ENCODE data around the gene LINC01488. TPM values are rescaled to one million over a fixed set of nuclear protein-coding genes. Genes with fewer than 3 reads are reported as not detected.

LINC01488 gene
- total RNA-seq (under 1 TPM in 1 of 4 donors, not detected in 3; 0.36 TPM), polyA plus RNA-seq (not detected)

DNA sequence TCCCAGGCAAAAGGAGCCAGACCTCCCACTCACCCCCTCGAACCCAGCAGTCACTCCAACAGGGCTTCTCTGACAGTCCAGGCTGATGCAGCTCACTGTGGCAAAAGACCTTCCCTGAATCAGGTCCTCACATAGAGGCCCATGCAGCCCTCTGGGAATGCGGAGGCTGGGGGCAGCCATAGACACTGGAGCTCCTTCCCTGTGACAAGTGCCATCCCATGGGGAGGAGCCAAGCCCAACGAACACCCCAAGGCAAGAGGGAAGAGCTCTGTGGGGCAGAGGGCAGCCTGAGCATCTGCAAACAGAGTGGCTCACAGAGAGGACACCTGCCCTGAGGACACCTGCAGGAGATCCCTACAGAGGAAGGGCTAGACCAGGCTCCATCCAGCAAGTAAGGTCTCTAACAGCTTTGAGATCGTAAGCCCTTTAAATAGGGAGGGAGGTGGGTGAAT is at the start of gene LINC01488:
LINC01488 (plus strand) TSS at position 271 of the 452 bp plus-strand sequence.
- H3K9me3 ChIP-seq, result no peaks in the 10 kb centered on the region
- H3K27me3 ChIP-seq, result no peaks in the 10 kb centered on the region
- intact Hi-C loops (cut with DNase I), result no loop called here
- no peak within 1 kb of the TSS for H3K4me3 ChIP-seq
- H3K27ac ChIP-seq, result no peak within 1 kb of the TSS
- no peak for TF ChIP-seq EP300 (IDR thresholded peaks at IDR 0.05)
- peaks cover 0 to 9% (median 0%) of the 10 kb centered on the region in 4 donors for H3K4me1 ChIP-seq
- no peaks in the 10 kb centered on the region for H3K36me3 ChIP-seq
- 72% methylated on average over 4 of the region's 4 CpGs for WGBS, 2 donors
- DNase-seq, result no peak

DNA sequence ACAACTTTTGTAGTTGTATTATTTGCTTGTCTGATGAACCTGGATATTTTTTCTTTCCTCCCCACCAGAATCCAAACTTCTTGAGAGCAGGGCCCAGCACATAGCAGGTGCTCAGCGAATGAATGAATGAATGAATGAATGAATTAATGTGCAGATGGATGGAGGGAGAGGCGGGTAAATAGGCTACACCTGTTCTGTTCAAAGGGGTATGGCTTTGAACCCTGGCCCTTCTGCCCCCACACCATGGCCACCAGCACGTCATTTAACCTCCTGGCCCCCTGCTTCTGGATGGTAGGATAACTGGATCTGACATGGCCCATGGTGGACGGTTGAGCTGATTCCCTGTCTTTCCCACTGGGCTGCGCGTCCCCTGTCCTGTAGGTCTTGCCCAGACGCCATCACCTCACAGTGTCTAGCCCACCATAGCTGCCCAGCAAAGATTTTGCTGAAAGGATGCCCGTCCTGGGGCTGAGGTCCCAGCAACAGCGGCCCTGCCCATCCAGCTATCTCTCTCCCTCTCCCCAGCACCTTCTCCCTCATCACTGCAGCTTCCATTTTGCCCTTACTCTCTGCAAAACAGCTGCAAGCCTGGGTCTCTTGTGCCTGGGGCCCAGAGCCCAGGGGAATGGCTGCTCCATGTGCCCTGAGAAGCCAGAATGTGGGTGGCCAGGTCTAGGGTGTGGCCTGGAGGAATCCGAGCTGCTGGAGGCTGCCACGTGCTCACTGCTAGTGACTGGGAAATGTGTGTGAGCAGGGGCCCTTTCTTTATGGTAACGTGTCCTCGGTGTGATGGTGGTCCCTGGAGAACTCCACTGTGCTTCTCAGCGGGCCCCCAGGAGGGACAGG is 49.3 kb upstream of the LINC01488 start:
- Histone ChIP-seq H3K27ac (no peak overlapping the region), H3K4me1 (no peaks in the 10 kb centered on the region), H3K36me3 (no peaks in the 10 kb centered on the region), H3K27me3 (no peaks in the 10 kb centered on the region), H3K9me3 (no peaks in the 10 kb centered on the region), H3K4me3 (no peak overlapping the region)
- DNase-seq, result no peak
- WGBS, 2 donors, result 84 to 86% methylated on average over 14 of the region's 14 CpGs
- intact Hi-C loops (cut with DNase I), result no loop called here
- TF ChIP-seq EP300 (IDR thresholded peaks at IDR 0.05) (no peak), POLR2AphosphoS5 (IDR thresholded peaks at IDR 0.05) (no peak), POLR2A (IDR thresholded peaks at IDR 0.05) (no peak)
- TF ChIP-seq, protein P1, sequence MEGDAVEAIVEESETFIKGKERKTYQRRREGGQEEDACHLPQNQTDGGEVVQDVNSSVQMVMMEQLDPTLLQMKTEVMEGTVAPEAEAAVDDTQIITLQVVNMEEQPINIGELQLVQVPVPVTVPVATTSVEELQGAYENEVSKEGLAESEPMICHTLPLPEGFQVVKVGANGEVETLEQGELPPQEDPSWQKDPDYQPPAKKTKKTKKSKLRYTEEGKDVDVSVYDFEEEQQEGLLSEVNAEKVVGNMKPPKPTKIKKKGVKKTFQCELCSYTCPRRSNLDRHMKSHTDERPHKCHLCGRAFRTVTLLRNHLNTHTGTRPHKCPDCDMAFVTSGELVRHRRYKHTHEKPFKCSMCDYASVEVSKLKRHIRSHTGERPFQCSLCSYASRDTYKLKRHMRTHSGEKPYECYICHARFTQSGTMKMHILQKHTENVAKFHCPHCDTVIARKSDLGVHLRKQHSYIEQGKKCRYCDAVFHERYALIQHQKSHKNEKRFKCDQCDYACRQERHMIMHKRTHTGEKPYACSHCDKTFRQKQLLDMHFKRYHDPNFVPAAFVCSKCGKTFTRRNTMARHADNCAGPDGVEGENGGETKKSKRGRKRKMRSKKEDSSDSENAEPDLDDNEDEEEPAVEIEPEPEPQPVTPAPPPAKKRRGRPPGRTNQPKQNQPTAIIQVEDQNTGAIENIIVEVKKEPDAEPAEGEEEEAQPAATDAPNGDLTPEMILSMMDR (IDR thresholded peaks at IDR 0.05), result no peak

GRCh38 chr11:69433741-69434140 is 47.7 kb upstream of the LINC01488 start:
- DNase-seq, result no peak
- TF ChIP-seq POLR2A (IDR thresholded peaks at IDR 0.05), result no peak
- TF ChIP-seq, protein P1 (IDR thresholded peaks at IDR 0.05), result no peak
- TF ChIP-seq POLR2AphosphoS5 (IDR thresholded peaks at IDR 0.05), result no peak
- no peak for TF ChIP-seq EP300 (IDR thresholded peaks at IDR 0.05)
- intact Hi-C loops (cut with DNase I), result no loop called here

GRCh38 chr11:69434471-69434931 is 47.0 kb upstream of the LINC01488 start:
- peak; percentile 42 for DNase-seq
- intact Hi-C loops (cut with DNase I), result no loop called here

More at GRCh38 chr11:69433741-69434140, 47.7 kb upstream of the LINC01488 start:
- Histone ChIP-seq H3K9me3 (no peaks in the 10 kb centered on the region), H3K4me3 (no peak overlapping the region), H3K27ac (no peak overlapping the region), H3K36me3 (no peaks in the 10 kb centered on the region), H3K27me3 (no peaks in the 10 kb centered on the region), H3K4me1 (no peaks in the 10 kb centered on the region)
- WGBS, 2 donors, result 90 to 96% methylated on average over 7 of the region's 7 CpGs

More at GRCh38 chr11:69434471-69434931, 47.0 kb upstream of the LINC01488 start:
- no peaks in the 10 kb centered on the region for H3K9me3 ChIP-seq
- H3K27me3 ChIP-seq, result no peaks in the 10 kb centered on the region
- H3K36me3 ChIP-seq, result no peaks in the 10 kb centered on the region
- no peak overlapping the region for H3K27ac ChIP-seq
- WGBS, 2 donors, result 82 to 89% methylated on average over 11 of the region's 11 CpGs
- H3K4me3 ChIP-seq, result no peak overlapping the region
- TF ChIP-seq EP300 (IDR thresholded peaks at IDR 0.05) (no peak), POLR2A (IDR thresholded peaks at IDR 0.05) (no peak), POLR2AphosphoS5 (IDR thresholded peaks at IDR 0.05) (no peak)
- TF ChIP-seq, protein P1 (IDR thresholded peaks at IDR 0.05), result no peak
- no peaks in the 10 kb centered on the region for H3K4me1 ChIP-seq

All from sigmoid colon (tissue), 7 donors.